DND-41 (cell line): Measurements from ENCODE around the gene DMAP1.

Experiments
- CTCF ChIP-seq: IDR thresholded peaks from 2 replicates; pipeline ENCODE4 v1.5.1; 2012; ENCODE audit warnings: borderline replicate concordance, low read length, moderate library complexity, mild to moderate bottlenecking; ENCODE audit not compliant: poor library complexity, severe bottlenecking; ENCODE audit errors: extremely low read depth
- EZH2 ChIP-seq: IDR thresholded peaks from 3 replicates; pipeline ENCODE4 v1.6.1; 2012; ENCODE audit warnings: borderline replicate concordance, low read depth, mild to moderate bottlenecking, moderate library complexity, low read length, inconsistent platforms; ENCODE audit not compliant: severe bottlenecking

GRCh38 chr1:44174630-44175029 is 38.6 kb upstream of the DMAP1 start:
- TF ChIP-seq CTCF, result no peak
- no peak for TF ChIP-seq EZH2
